GM19395 (cell line): Measurements from ENCODE around the gene SDK1.

ENCODE experiments used
- ATAC-seq: cut with Tn5 transposase; IDR thresholded peaks from one replicate; pipeline ENCODE4 v1.9.1; 2021; ENCODE audit warnings: mild to moderate bottlenecking, moderate library complexity; ENCODE audit not compliant: unreplicated experiment

Gene SDK1

DNA sequence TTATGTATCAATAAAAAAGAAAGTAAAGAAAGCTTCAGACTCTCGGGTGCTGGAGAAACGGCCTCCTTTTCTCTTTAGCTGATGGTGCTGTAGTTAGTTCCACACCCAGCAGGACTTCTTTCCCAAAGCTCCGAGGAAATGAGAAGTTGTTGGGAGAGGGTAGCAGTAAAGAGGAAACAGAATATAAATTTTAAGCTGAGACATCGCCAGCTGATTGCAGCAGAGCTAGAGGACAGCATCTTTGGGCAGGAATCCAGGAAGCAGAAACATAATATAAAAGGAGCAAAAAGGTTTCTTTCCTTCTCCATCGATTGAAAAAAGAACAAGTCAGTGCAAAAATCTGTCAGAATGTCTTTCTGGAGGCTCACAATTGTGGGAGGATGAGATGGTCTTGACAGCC, 764.1 kb downstream of the SDK1 start:
- no peak for ATAC-seq

DNA sequence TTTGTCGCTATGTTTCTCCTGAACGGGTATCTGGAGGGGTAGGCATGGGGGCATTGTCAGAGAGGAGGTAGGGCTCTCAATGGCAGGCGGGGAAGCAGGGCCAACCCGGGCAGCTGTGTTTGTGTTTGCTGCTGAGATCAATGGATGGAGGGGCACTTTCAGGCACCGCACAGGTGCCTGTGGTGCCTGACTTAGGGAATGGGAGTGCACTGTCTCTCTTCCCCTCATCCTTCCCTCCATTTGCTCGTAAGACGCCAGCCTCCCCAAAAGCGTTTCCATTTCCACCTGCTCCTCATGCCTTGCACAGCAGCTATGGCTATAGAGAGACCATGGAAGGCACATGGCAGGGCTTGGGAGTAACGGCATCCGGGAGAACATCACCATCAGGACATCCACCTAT, 765.2 kb downstream of the SDK1 start:
- ATAC-seq: no peak

DNA sequence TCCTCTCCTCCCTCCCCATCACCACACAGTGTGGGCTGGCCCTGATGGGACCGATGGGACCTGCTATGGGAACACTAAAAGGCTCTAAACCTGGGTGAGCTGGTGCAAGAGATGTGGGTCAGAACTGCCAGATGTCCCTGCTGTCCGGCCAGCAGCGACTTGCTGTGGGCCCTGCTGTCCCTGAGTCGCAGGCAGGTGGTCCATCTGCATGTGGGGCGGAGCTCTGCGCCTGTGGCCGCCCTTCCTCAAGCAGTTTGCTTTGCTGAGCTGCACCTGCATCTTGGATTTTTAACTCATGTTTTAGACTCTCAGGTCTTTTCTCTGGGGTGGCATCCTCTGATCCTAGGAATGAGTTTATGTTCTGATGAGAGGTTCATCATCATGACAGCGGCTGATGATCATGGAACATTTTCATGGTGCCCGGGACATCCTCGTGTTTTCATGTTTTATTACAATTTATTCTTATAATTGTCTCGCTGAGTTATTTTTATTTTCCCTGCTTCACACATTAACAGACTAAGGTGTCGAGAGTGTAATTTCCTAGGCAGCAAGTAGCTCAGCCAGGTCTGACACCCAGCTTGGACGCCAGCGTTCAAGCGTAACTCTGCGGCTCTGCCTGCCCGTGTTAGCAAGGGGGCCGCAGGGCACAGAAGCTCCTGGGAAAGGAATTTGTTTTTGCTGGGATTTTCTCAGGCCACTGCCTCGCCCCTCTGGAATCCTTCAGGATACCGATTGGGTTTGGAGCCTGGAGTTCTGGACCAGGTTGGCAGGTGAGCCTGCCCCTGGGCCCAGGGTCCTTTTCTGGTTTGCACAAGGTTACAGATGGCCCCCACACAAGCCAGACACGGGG, 765.8 kb downstream of the SDK1 start:
- no peak for ATAC-seq

DNA sequence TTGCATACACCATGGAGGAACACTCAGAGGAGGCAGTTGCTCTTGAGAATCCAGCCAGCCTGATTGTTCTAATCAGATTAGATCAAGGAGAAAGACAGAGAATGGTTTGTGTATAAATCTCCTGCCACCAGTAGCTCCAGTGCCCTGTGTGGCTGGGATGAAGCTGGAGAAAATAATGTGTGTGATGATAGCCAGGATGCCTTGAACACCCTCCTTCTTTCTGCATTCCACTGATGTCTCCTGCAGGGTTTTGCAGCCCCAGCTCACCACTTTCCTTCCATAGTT, 766.4 kb downstream of the SDK1 start:
- no peak for ATAC-seq

DNA sequence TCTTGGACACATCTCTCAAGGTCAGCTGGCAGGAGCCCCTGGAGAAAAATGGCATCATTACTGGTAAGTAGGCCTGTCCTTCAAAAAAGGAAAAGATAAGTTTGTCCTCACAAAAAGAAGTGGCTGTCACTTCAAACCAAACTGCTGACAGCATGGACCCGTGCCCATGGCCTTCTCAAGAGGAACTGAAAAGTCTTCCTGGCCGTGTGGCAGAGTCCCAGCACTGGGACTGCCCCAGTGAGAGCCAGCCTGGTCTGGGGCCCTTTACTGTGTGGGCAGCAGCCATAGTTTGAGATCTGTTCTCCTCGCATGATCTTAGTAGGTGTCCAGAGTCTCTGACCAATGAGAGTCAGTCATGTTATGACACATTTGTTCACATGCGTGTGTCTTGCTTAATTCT, 766.8 kb downstream of the SDK1 start:
- ATAC-seq: no peak

DNA sequence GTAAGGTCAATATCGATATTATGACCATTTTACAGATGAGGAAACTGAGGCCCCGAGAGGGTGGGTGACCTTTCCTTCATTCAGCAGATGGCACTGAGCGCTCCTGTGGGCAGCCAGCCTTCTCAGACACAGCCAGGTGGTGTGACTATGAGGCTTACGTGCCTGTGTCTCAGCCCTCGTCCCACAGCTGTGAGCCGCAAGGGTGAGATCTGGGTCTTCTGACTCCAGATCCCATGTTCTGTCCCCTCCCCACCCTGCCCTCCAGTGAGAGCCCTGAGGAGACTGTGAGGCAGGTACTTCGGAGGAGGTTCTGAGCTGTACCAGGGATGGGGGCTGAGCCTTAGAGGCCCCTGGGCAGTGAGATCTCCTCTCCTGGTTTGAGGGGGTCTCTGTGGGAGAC, 767.2 kb downstream of the SDK1 start:
- ATAC-seq: no peak

DNA sequence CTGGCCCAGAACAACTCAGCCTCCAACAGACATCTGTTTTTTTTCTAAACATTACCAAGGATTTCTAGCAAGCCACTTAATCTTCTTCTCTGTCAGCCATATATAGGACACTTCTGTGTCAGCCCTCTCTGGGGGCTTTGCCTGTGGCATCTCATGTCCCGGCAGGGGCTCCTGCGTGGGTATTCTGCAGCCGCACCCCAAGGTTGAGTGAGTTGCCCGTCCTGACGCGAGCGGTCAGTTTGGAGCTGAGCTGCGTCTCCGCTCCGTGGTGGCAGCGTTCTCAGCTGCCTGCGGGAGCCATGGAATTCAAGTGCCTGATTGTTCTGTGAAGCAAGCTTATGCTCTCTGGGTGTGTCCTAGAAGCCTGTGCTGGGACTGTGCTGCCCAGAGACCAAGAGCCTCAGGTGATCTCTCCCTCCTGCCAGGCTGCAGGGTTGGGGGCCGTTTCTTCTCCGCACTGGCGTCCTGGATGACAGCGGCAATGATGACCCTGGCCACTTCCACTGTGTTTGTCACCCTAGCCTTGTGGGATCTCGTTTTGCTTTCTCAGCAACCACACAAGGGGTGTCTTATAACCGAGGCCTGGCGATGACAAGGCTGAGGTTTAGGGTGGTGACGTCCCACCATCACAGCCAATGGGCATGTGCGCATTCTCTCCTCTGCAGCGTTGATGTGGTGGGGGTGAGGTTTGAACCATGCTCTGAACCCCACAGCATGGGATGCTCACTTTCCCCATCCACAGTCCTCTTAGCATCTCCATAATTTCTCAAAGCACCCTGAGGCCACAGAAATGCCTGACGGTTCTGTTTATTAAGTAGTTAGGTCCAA, 768.4 kb downstream of the SDK1 start:
- ATAC-seq: no peak

DNA sequence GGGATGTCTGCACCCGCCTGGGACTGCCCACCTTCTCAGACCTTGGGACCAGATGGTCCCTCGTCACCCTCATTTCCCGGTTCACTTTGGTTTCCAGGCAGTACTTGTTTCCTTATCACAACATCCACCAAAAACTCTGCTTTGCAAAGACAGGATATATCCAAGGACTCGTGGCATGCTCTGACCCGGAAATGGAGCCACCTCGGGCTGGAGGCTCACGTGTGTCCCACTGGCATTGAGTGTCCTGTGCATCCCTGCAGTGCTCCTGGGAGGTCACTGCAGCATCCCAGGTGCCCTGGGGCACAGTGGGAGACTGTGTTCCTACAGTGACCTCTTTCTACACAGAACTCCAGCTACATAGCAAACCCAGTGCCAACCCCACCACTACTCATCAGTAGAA, 769.2 kb downstream of the SDK1 start:
- no peak for ATAC-seq

DNA sequence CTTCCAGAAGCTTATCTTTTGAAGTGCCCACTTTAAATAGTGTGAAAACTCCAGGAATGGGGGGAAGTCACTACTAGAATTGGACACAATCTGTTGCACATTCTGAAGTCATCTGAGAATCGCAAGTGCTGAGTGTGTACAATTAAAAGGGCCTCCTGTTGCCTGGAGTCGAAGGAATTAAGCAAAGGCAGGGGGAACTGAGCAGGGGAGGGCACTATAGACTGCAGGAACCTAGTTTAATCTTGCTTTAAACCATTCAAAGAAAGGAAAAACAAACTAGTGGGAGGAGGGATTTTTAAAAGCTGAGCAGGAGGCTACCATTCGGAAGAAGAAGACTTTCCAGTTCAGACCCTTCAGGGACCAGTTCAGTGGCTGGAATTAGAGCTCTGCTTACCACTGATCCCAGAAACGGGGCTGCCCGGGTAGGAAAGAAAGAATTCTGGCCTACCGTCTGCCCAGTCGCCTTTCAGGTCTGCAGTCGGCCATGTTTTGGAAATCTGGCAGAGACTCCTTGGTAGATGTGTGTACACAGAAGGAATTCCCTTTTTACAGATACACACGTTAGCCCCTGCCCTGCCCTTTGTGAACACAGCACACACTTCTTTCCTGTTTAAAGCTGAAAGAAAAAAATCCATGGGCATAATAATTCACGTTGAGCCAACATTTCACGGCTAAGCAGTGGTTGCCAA, 770.5 kb downstream of the SDK1 start:
- ATAC-seq: no peak

DNA sequence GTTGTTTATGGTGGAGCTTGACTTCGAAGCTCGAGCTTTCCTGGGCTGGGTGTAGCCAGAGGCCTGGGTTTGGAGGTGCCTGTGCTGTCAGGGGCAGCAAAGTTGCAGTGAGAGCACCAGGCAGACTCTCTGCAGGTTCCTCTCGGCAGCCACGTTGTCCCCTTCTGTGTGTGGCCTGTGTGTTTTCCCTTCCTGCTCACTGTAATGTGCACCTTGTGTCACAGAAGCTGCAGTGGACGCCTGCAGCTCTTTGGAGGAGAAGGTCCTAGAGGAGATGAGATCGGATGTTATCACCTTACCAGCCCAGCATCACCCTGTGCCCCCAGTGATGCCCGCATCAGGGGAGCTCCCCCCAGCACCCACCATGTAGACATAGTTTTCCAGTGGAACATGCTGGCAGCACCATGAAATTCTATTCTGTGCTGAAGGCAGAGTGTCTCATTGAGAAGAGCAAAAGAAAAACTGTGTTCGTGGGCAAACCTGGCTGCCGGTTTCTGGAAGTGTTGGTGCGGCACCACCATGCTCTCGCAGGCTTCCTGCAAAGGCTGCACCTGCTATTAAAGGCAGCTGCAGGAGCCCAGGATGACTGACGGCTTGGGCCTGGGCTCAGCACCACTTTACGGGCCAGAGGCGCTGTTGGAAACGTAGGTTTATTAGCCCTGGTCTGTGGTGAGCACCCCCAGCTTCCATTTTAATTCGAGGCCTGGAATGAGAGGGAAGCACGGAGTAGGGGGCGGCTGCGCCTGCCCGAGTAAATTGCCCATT, 771.3 kb downstream of the SDK1 start:
- ATAC-seq: no peak

DNA sequence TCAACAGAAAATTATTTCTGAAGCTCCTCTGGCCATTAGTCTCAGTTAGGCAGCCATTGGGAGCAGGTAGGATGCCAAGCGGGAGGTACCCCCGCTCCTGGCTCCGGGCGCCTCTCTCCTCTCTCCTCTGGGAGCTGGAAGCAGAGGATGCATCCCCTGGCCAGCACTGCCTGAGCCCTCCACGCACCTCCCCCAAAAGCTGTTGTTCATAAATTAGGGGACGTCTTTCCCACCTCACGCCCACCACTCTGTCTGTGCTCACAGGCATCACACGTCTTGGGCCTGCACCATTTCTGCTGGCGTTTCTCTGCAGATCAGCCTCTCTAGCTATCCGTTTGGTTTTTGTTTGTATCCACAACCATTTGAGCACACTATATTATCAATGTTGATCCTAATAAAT, 772.0 kb downstream of the SDK1 start:
- ATAC-seq: no peak

DNA sequence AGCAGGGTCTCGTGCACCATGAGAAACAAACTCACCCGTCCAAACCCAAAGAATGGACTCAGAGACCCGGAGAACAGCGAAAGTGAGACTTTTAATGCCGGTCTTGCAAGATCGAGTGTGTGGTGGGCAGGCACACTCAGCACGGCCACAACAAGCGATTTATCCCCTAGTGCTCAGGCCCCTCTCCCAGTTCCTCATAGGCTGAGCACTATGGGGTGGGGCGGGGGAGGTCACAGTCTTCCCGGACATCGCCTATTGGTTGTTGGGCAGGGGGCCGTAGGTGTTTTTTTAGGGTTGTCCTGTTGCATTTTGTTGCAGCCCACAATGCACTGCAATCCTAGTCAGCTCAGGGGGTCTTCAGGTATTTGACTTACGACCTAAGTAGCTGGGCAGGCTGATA, 772.7 kb downstream of the SDK1 start:
- ATAC-seq: no peak

DNA sequence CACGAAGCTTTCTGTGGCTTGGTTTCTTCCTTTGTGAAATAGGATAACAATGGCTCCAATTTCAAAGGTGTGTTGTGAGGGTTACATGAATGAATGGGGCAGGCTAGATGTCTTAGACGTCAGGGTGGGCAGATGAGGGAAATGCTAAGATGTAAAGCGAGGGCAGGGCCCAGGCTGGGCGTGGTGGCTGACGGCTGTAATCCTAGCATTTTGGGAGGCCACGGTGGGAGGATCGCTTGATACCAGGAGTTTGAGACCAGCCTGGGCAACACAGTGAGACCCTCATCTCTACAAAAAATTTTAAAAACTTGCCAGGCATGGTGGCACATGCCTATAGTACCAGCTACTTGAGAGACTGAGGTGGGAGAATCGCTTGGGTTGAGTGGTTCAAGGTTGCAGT, 773.4 kb downstream of the SDK1 start:
- no peak for ATAC-seq

DNA sequence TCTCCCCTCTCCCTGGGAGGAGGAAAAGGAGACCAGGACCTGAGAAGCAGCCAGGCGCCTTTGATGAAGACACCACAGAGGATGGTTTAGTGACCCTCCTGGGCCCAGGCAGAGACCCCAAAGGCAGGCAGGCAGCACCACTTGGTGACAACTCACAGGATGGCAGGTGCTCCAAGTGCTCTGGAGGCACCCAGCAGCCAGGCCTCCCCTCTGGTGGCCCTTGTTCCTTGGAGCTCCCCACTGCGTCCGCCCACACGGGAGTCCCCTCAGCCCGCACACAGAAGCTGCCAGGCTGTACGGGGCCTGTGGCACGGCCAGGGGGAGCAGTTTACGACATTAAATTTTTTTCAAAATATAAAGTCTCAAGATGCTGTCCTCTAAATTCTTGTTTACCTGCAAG, 773.9 kb downstream of the SDK1 start:
- no peak for ATAC-seq

DNA sequence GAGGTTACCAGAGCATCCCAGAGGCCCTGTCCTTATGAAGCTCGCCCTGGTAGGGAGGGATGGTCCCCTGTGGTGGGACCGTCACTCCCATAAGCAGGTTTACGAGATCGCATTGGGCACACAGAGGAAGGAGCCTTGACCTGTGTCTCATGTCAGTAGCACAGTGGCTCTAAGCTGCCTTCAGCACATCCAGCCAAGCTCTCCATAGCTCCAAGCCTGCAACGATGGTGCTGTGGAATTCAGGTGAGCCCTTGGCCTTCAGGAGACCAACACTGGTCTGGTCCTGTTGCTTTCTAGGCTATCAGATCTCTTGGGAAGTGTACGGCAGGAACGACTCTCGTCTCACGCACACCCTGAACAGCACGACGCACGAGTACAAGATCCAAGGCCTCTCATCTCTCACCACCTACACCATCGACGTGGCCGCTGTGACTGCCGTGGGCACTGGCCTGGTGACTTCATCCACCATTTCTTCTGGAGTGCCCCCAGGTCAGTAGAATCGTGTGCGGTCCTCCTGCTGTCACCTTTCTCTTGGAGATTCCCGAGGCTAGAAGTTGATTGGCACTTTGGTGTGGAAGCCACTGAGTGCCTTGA, 775.7 kb downstream of the SDK1 start:
- no peak for ATAC-seq

DNA sequence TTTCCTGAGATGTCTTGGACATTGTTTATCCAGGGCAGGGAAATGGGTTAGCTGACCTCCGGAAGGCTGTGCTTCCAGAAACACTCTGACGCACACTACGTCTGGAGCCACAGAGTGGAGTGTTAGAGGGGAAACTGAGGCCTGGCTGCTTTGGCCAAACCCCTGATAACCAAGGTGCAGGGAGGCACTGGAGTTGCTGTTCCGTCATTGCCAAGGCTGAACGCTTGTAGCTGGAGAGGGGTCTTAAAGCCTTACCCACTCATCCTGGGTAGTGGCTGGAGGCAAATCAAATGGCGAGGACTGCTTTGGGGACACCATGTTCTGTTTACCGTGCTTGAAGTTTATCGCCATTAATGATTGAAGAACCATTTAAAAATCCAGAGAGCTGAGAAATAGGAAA, 776.9 kb downstream of the SDK1 start:
- ATAC-seq: no peak

DNA sequence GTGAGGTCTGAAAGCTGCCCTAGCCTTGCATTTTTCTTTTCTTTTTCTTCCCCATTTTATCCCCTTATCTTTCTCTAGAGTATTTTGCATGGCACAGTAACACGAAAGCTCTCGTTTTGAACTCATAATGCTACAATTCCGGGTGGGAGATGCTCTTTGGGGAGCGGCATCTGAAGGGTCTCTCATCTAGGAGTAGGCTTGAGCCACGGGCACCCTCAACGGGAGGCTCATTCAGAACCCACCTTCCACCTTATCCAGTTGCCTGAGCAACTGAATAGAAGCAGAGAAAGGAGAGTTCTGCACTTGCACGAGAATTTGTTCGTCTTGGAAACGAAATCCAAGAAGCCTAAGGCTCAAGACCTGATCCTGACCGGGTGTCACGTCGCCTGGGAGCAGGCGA, 777.5 kb downstream of the SDK1 start:
- no peak for ATAC-seq

DNA sequence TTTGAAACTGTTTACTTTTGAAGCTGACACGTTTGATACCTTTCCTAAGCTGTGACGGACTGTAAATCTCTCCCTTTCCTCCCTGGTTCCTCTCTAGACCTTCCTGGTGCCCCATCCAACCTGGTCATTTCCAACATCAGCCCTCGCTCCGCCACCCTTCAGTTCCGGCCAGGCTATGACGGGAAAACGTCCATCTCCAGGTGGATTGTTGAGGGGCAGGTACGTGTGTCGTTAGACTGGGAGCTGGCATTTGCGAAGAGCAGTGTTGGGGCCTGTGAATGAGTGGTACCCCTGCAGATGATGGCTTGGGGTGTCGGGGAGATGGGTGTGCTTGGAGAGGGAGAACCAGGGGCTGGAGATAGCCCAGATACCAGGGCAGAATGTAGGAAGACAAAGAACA, 778.3 kb downstream of the SDK1 start:
- no peak for ATAC-seq

DNA sequence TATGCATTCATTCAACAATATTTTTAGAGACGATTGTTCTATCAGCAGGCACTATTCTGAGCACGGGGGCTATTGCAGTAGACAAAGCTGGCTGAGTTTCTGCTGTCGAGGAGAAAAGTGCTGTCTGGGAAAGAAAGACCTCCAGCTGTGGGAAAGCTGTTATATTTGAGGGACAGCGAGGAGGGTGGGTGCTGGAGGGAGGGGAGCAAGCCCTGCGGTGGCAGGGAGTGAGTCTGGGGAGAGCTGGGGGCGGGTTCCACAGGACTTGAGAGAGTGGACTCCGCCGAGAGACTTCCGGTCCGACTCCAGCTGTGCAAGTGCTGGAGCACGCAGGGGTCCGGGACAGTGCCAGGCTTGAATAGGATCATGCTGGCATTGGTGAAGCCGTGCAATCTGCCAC, 778.9 kb downstream of the SDK1 start:
- no peak for ATAC-seq

DNA sequence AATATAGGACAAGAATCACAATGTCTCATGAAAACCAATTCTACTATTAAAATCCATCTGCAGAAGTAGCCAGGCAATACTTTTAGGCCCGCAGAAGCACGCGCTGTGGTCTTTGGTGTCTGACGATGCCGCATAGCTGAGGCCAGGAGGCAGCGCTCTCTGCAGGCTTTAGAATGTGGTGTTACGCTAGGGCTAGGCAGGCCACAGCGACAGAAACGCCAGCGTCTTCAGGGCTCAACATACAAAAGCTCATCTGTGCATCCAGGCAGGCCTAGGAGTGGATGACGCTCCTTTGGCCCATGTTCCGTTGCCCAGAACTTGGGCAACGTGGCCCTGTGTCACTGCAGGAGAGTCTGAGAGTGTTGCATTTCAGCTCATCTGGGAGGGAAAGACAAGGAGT, 779.9 kb downstream of the SDK1 start:
- no peak for ATAC-seq

DNA sequence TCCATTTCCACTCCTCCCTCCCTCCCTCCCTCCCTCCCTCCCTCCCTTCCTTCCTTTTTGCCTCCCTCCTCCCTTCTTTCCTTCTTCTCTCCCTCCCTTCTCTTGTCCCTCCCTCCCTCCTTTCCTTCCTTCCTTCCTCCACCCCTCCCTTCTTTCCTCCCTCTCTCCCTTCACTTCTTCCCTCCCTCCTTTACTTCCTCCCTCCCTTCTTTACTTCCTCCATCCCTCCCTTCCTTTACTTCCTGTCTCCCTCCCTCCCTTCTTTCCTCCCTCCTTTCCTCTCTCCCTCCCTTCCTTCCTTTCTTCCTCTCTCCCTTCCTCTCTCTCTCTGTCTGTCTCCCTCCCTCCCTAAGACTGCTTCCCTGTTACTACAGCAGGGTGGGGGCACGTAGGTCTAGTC, 782.5 kb downstream of the SDK1 start:
- no peak for ATAC-seq
